ENCODE measurements around the gene IRF9. TPM values are rescaled to one million over a fixed set of nuclear protein-coding genes. Genes with fewer than 3 reads are reported as not detected.

Gene IRF9
- total and polyA plus RNA-seq, 2 of the 13 experiments (the other 11 are each of a cell fraction or from before 2014, with no cell fraction given): 14.9 to 49.7 TPM

DNA sequence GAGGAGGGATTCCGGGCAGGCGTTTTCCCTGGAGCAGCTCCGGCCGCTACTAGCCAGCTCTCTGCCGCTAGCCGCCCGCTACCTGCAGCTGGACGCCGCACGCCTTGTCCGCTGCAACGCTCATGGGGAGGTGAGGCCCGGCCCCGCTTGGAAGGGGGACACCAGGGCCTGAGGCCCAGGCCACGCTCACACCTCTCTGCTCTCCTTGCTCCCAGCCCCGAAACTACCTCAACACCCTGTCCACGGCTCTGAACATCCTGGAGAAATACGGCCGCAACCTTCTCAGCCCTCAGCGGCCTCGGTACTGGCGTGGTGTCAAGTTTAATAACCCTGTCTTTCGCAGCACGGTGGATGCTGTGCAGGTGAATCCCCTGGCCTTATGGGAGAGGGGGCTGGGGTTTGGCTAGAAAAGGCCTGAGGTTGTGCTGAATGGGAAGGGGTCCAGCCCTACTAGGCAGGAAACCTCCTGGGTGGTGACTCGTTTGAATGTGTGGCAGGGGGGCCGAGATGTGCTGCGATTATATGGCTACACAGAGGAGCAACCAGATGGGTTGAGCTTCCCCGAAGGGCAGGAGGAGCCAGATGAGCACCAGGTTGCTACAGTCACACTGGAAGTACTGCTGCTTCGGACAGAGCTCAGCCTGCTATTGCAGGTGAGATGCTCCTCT, 13.2 kb upstream of the IRF9 start (continued):
- TF ChIP-seq ZNF607 (CRISPR knock-in tag; IDR thresholded peaks at IDR 0.05; ENCODE audit: borderline replicate concordance): no peak
- TF ChIP-seq DRAP1 (CRISPR knock-in tag; IDR thresholded peaks at IDR 0.05): no peak
- TF ChIP-seq PITX1 (CRISPR knock-in tag; IDR thresholded peaks at IDR 0.05): peak; percentile 77; the same call in 1 of the 2 replicates
- TF ChIP-seq, protein P1, sequence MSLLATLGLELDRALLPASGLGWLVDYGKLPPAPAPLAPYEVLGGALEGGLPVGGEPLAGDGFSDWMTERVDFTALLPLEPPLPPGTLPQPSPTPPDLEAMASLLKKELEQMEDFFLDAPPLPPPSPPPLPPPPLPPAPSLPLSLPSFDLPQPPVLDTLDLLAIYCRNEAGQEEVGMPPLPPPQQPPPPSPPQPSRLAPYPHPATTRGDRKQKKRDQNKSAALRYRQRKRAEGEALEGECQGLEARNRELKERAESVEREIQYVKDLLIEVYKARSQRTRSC (CRISPR knock-in tag; IDR thresholded peaks at IDR 0.05; ENCODE audit: low read depth): peak; percentile 89; the same call in 1 of the 2 replicates
- TF ChIP-seq ZFP37 (CRISPR knock-in tag; IDR thresholded peaks at IDR 0.05; ENCODE audit: borderline replicate concordance): no peak
- TF ChIP-seq, protein P2, sequence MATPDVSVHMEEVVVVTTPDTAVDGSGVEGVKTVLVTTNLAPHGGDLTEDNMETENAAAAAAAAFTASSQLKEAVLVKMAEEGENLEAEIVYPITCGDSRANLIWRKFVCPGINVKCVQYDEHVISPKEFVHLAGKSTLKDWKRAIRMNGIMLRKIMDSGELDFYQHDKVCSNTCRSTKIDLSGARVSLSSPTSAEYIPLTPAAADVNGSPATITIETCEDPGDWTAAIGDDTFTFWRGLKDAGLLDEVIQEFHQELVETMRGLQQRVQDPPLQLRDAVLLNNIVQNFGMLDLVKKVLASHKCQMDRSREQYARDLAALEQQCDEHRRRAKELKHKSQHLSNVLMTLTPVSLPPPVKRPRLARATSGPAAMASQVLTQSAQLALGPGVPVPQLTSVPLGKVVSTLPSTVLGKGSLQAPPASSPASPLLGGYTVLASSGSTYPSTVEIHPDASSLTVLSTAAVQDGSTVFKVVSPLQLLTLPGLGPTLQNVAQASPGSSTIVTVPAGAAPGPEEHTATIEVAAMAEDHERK (CRISPR knock-in tag; IDR thresholded peaks at IDR 0.05; ENCODE audit: low read depth): no peak
- TF ChIP-seq ZNF367 (CRISPR knock-in tag; IDR thresholded peaks at IDR 0.05; ENCODE audit: borderline replicate concordance): no peak
- TF ChIP-seq, protein P3, sequence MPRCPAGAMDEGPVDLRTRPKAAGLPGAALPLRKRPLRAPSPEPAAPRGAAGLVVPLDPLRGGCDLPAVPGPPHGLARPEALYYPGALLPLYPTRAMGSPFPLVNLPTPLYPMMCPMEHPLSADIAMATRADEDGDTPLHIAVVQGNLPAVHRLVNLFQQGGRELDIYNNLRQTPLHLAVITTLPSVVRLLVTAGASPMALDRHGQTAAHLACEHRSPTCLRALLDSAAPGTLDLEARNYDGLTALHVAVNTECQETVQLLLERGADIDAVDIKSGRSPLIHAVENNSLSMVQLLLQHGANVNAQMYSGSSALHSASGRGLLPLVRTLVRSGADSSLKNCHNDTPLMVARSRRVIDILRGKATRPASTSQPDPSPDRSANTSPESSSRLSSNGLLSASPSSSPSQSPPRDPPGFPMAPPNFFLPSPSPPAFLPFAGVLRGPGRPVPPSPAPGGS (CRISPR knock-in tag; IDR thresholded peaks at IDR 0.05): no peak; the same call in 1 of the 2 replicates
- peak; percentile 7; the same call in 1 of the 2 replicates for TF ChIP-seq ARID2 (CRISPR knock-in tag; IDR thresholded peaks at IDR 0.05; ENCODE audit: borderline replicate concordance)
- TF ChIP-seq ZNF646 (CRISPR knock-in tag; IDR thresholded peaks at IDR 0.05): no peak
- no peak for TF ChIP-seq PHF21A (CRISPR knock-in tag; IDR thresholded peaks at IDR 0.05)
- TF ChIP-seq ZNF296 (CRISPR knock-in tag; conservative IDR thresholded peaks at IDR 0.05): no peak
- peak; percentile 93 for TF ChIP-seq ZNF598 (CRISPR knock-in tag; IDR thresholded peaks at IDR 0.05; ENCODE audit: borderline replicate concordance)
- TF ChIP-seq CHCHD3 (CRISPR knock-in tag; IDR thresholded peaks at IDR 0.05): peak; percentile 68; the same call in 1 of the 2 replicates
- TF ChIP-seq PLSCR1 (CRISPR knock-in tag; IDR thresholded peaks at IDR 0.05; ENCODE audit: borderline replicate concordance): no peak
- peak; percentile 96; the same call in 1 of the 2 replicates for TF ChIP-seq EEA1 (CRISPR knock-in tag; IDR thresholded peaks at IDR 0.05; ENCODE audit: borderline replicate concordance)
- no peak; the same call in 1 of the 2 replicates for TF ChIP-seq REPIN1 (CRISPR knock-in tag; IDR thresholded peaks at IDR 0.05; ENCODE audit: borderline replicate concordance, low read depth)

Measured in HepG2 (cell line).